Myocyte (in vitro differentiated cells): ENCODE measurements around the gene NFATC4. TPM values are rescaled to one million over a fixed set of nuclear protein-coding genes. Genes with fewer than 3 reads are reported as not detected.

Source experiments
- DNase-seq: peaks from one replicate; pipeline ENCODE4 v3.0.0-alpha.2; 2012; ENCODE audit warnings: low read depth
- total RNA-seq: library from RNA; depleted of rRNA; stranded (reverse); fragments of >200 nt; gene quantifications from 2 replicates; pipeline ENCODE4 v1.2.3, GENCODE V29; 2014

The NFATC4 gene
- total RNA-seq, 1 donor from 2014 or later, result 19.4 TPM

DNA sequence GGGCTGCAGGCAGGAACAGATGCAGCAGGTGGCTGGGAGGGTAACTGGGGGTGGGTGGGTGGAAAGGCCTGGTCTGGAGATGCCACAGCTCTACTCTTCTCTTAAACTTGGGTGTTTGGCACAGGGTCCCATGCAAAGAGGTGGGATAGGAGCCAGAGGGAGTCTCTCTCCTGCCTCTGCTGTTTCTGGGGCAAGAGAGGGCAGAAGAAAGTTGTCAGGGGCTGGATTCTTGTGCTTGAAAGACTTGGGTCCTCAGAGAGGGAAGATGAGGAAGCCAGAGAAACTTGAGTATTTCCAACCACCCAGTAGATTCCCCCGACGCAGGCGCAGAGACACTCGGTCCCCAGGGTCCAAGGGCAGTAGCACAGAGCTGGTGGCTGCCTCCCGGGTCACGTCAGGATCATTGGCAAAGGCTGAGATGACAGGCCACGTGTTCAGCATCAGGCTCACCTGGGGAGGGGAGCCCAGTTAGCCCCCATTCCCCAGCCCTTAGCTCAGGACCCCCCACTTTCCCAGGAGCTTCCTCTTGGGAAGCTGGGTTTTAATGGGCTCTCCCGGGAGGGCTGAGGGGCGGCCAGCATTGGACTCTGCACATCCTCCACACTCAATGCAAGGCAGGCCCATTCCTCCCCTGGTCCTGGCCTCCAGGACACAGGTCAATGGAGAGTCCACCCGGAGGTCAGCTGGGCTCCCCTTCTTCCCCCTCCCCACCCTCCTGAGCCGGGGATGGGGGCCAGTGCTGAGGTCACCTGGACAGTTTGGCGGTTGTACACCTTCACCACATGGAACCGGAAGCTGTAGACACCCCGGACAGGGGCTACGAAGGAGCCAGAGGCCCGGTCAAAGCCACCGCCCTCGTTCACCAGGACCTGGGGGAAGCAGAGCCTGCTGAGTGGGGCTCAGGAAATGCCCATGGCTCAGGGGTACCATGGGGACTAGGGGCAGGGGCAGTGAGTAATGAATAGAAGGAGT is 59.8 kb downstream of the NFATC4 start:
- no peak for DNase-seq

DNA sequence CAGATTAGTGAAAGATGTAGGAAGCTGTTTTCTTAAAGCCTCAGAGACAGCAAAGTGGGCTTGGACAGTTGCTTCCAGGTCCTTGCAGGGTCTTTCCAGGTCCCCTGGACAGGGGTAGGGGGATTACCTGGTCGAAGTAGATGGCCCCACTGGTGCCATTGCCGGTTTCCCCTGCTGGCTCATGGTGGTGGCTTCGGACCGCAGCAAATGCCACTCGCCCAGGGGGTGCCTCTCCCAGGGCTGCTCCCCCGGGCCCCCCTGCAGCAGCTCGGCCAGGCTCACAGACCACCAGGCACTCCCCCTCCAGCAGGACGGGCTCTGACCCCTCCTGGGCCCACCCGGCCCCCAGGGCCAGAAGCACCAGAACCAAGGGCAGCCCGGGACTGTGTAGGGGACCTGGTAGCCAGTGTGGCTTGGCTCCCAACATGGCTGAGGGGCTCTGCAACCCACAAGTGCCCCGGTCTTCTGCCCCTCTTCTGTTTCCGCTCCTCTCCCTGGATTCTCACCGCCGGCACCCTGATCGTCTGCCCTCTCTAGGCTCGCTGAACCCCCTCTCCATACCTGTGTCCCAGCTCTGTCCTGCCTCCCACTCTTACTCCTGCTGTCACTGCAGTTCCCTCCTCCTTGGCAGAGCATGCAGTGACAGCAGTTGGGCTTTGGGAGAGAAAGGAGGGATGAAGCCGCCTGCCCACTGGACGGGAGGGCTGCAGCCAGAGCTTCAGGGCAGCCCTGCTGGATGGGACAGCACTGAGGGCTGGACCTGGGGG is 60.8 kb downstream of the NFATC4 start:
- no peak for DNase-seq

Other genes starting within 250 kb of the NFATC4 start
- 144 and 180 TPM in 2 replicates for gene FITM1, start 237.5 kb upstream of the NFATC4 start, total RNA-seq
- 423 and 428 TPM in 2 replicates for gene PSME1, start 232.0 kb upstream of the NFATC4 start, total RNA-seq
- 18.8 and 25.4 TPM in 2 replicates for gene EMC9, start 226.6 kb upstream of the NFATC4 start, total RNA-seq
- 107 and 129 TPM in 2 replicates for gene PSME2, start 221.6 kb upstream of the NFATC4 start, total RNA-seq
- gene RNF31, start 220.7 kb upstream of the NFATC4 start, total RNA-seq, result 57.6 and 60.4 TPM in 2 replicates
- gene IRF9, start 206.9 kb upstream of the NFATC4 start, total RNA-seq, result 48.6 and 94.1 TPM in 2 replicates
- 1.1 and 1.6 TPM in 2 replicates for gene REC8, start 196.1 kb upstream of the NFATC4 start, total RNA-seq
- gene IPO4, start 179.4 kb upstream of the NFATC4 start, total RNA-seq, result 85.4 and 99.4 TPM in 2 replicates
- 59.5 and 76.3 TPM in 2 replicates for gene TM9SF1, start 172.7 kb upstream of the NFATC4 start, total RNA-seq
- gene TSSK4, start 162.5 kb upstream of the NFATC4 start, total RNA-seq, result not detected in 2 replicates
- gene CHMP4A, start 154.7 kb upstream of the NFATC4 start, total RNA-seq, result 42.1 and 49.6 TPM in 2 replicates
- gene MDP1, start 152.1 kb upstream of the NFATC4 start, total RNA-seq, result 16.6 and 16.7 TPM in 2 replicates
- gene NEDD8, start 135.8 kb upstream of the NFATC4 start, total RNA-seq, result 196 and 233 TPM in 2 replicates
- gene GMPR2, start 135.3 kb upstream of the NFATC4 start, total RNA-seq, result 60.8 and 90.3 TPM in 2 replicates
- gene TINF2, start 125.6 kb upstream of the NFATC4 start, total RNA-seq, result 39.2 and 48.7 TPM in 2 replicates
- gene TGM1, start 105.0 kb upstream of the NFATC4 start, total RNA-seq, result 0.08 and 0.99 TPM in 2 replicates
- 26.3 TPM in 2 replicates for gene RABGGTA, start 96.6 kb upstream of the NFATC4 start, total RNA-seq
- gene DHRS1, start 68.4 kb upstream of the NFATC4 start, total RNA-seq, result 17.5 and 25.1 TPM in 2 replicates
- 27.9 and 28.9 TPM in 2 replicates for gene NOP9, start 68.3 kb upstream of the NFATC4 start, total RNA-seq
- gene CIDEB, start 60.2 kb upstream of the NFATC4 start, total RNA-seq, result not detected in 2 replicates
- gene LTB4R2, start 58.0 kb upstream of the NFATC4 start, total RNA-seq, result 2.7 and 3.2 TPM in 2 replicates
- 0.67 and 0.68 TPM in 2 replicates for gene LTB4R, start 56.7 kb upstream of the NFATC4 start, total RNA-seq
- not detected in 2 replicates for gene ADCY4, start 33.1 kb upstream of the NFATC4 start, total RNA-seq
- gene RIPK3, start 28.2 kb upstream of the NFATC4 start, total RNA-seq, result not detected in 2 replicates
- 0.05 and 0.21 TPM in 2 replicates for gene NYNRIN, start 30.8 kb downstream of the NFATC4 start, total RNA-seq
- 1.0 and 1.2 TPM in 2 replicates for gene CBLN3, start 61.5 kb downstream of the NFATC4 start, total RNA-seq
- gene KHNYN, start 61.8 kb downstream of the NFATC4 start, total RNA-seq, result 28.0 and 29.6 TPM in 2 replicates
- 24.2 and 27.5 TPM in 2 replicates for gene SDR39U1, start 74.6 kb downstream of the NFATC4 start, total RNA-seq
- gene CMA1, start 140.1 kb downstream of the NFATC4 start, total RNA-seq, result not detected in 2 replicates
- not detected in 2 replicates for gene CTSG, start 208.1 kb downstream of the NFATC4 start, total RNA-seq
- not detected in 2 replicates for gene GZMH, start 241.5 kb downstream of the NFATC4 start, total RNA-seq